Panc1 (cell line): ENCODE measurements around the gene CLMN. TPM values are rescaled to one million over a fixed set of nuclear protein-coding genes. Genes with fewer than 3 reads are reported as not detected.

Experiments
- ATAC-seq: fragments of 200-7000 bp; cut with Tn5 transposase; 2 replicates; pipeline ENCODE4 v1.9.1; 2020; ENCODE audit warnings: mild to moderate bottlenecking, moderate library complexity
- BruUV-seq: library from RNA; stranded (reverse); fragments of 400-500 nt; replicated peaks from 2 replicates; lab custom pipeline; 2021; lab: Mats Ljungman, UMichigan
- CTCF ChIA-PET: fragments of 300-600 bp; sonication (Branson Sonifier 250); formaldehyde crosslinking; loops from one replicate; lab custom pipeline; 2022; ENCODE audit warnings: antibody characterized with exemption; lab: Charles Lee
- POLR2A ChIA-PET: fragments of 300-600 bp; sonication (Branson Sonifier 250); formaldehyde crosslinking; loops from one replicate; lab custom pipeline; 2022; ENCODE audit warnings: antibody characterized with exemption; lab: Charles Lee
- DNase-seq: peaks from one replicate; pipeline ENCODE4 v3.0.0-alpha.2; 2010; ENCODE audit warnings: low read depth, low spot score
- H3K27ac ChIP-seq: 2 replicates; pipeline ENCODE4 v1.5.1; 2011; ENCODE audit warnings: mild to moderate bottlenecking, low read length, inconsistent platforms
- H3K27me3 ChIP-seq: fragments of 200-500 bp; sonication (Bioruptor generic); 2 replicates; pipeline ENCODE4 v1.6.0; 2014; ENCODE audit warnings: low read length, inconsistent platforms; ENCODE audit not compliant: control insufficient read depth, insufficient read depth
- H3K36me3 ChIP-seq: fragments of 200-500 bp; sonication (Bioruptor generic); 2 replicates; pipeline ENCODE4 v1.5.1; 2014; ENCODE audit warnings: inconsistent platforms, mild to moderate bottlenecking, low read length, moderate library complexity; ENCODE audit not compliant: control insufficient read depth, insufficient read depth
- H3K4me1 ChIP-seq: 2 replicates; pipeline ENCODE4 v1.5.1; 2011; ENCODE audit warnings: inconsistent platforms, mild to moderate bottlenecking, low read length, moderate library complexity; ENCODE audit not compliant: control insufficient read depth, insufficient read depth
- H3K4me3 ChIP-seq, 2 experiments: 2 replicates each; pipeline ENCODE4 v1.5.1; 2011 to 2012; ENCODE audit warnings: low read depth in 2 of 2, low read length in 2 of 2, mild to moderate bottlenecking in 2 of 2, inconsistent platforms in 1 of 2, moderate library complexity in 1 of 2
- H3K9me3 ChIP-seq: fragments of 200-500 bp; sonication (Bioruptor generic); 2 replicates; pipeline ENCODE4 v1.5.1; 2014; ENCODE audit warnings: low read depth, mild to moderate bottlenecking, inconsistent platforms, low read length, moderate library complexity; ENCODE audit not compliant: control insufficient read depth, insufficient read depth
- CTCF ChIP-seq: fragments of 450-650 bp; IDR thresholded peaks from 2 replicates; pipeline ENCODE4 v1.5.1; 2017; ENCODE audit warnings: mild to moderate bottlenecking
- POLR2AphosphoS5 ChIP-seq: IDR thresholded peaks from 2 replicates; pipeline ENCODE4 v1.6.1; 2012; ENCODE audit warnings: mild to moderate bottlenecking, low read depth, low read length, moderate library complexity
- REST ChIP-seq, 2 experiments: IDR thresholded peaks; 2 replicates each; pipeline ENCODE4 v1.6.1; 2011 to 2012; ENCODE audit warnings: low read depth in 2 of 2, control low read depth in 1 of 2, low read length in 1 of 2, mild to moderate bottlenecking in 1 of 2, moderate library complexity in 1 of 2; ENCODE audit not compliant: insufficient read depth in 1 of 2
- SIN3A ChIP-seq: IDR thresholded peaks from 2 replicates; pipeline ENCODE4 v1.6.1; 2012; ENCODE audit warnings: low read depth, mild to moderate bottlenecking, low read length, moderate library complexity, borderline replicate concordance; ENCODE audit not compliant: insufficient read depth
- TCF7L2 ChIP-seq: IDR thresholded peaks from 2 replicates; pipeline ENCODE4 v1.6.1; 2011; ENCODE audit warnings: mild to moderate bottlenecking, low read depth, low read length, inconsistent platforms
- in situ Hi-C: cut with HindIII; loops from 2 replicates; pipeline ENCODE4 v1.10.0; 2016; ENCODE audit warnings: low sequenced_read_pairs, low pct_unique_long_range_greater_than_20kb
- intact Hi-C: fragments of 100-400 bp; cut with micrococcal nuclease; formaldehyde crosslinking; loops from one replicate; pipeline ENCODE4 v1.10.0; 2022; ENCODE audit not compliant: unreplicated experiment
- total RNA-seq: library from RNA; stranded (reverse); gene quantifications from one replicate; pipeline ENCODE4 v1.2.1, GENCODE V29; 2021; ENCODE audit not compliant: unreplicated experiment

The CLMN gene
- total RNA-seq, 1 experiment from 2014 or later = 34.9 TPM

- ATAC-seq (no peak), DNase-seq (no peak)
- H3K4me1 ChIP-seq = no peaks in the 10 kb centered on the region
- POLR2A ChIA-PET = no interaction called here
- in situ Hi-C loops = no loop called here
- intact Hi-C loops = no loop called here
- no peaks in the 10 kb centered on the region for H3K36me3 ChIP-seq
- H3K4me3 ChIP-seq = no peak overlapping the region
- H3K27me3 ChIP-seq = no peaks in the 10 kb centered on the region
- no peaks in the 10 kb centered on the region for H3K9me3 ChIP-seq
- BruUV-seq = no TSS peak
- CTCF ChIA-PET = no interaction called here
- TF ChIP-seq REST (IDR thresholded peaks at IDR 0.05; ENCODE audit: insufficient read depth in 1 of 2, low read depth in 2 of 2, low read length in 1 of 2) (no peak), TCF7L2 (no peak), CTCF (no peak), POLR2AphosphoS5 (no peak), SIN3A (no peak)
- H3K27ac ChIP-seq = no peak overlapping the region
Measured at GRCh38 chr14:95282354-95282985, 37.2 kb downstream of the CLMN start.

- no peak for ATAC-seq
- intact Hi-C loops (no loop called here), in situ Hi-C loops (no loop called here)
- H3K4me3 ChIP-seq = no peak overlapping the region
- POLR2A ChIA-PET = no interaction called here
- no peak for DNase-seq
- no peaks in the 10 kb centered on the region for H3K4me1 ChIP-seq
- TF ChIP-seq SIN3A (no peak), REST (IDR thresholded peaks at IDR 0.05; ENCODE audit: insufficient read depth in 1 of 2, low read depth in 2 of 2, low read length in 1 of 2) (no peak), POLR2AphosphoS5 (no peak), CTCF (no peak), TCF7L2 (no peak)
- CTCF ChIA-PET = no interaction called here
- no peaks in the 10 kb centered on the region for H3K36me3 ChIP-seq
- H3K9me3 ChIP-seq = no peaks in the 10 kb centered on the region
- no peak overlapping the region for H3K27ac ChIP-seq
- BruUV-seq = no TSS peak
- no peaks in the 10 kb centered on the region for H3K27me3 ChIP-seq
Measured at GRCh38 chr14:95281560-95282176, 38.0 kb downstream of the CLMN start.
